ENCODE measurements around the gene PIP4P1. TPM values are rescaled to one million over a fixed set of nuclear protein-coding genes. Genes with fewer than 3 reads are reported as not detected.

PIP4P1 gene
- total RNA-seq, 1 experiment from 2014 or later, result 32.9 TPM

GRCh38 chr14:20428802-20429201, 32.4 kb downstream of the PIP4P1 start:
- H2AFZ ChIP-seq (ENCODE audit: low read length), result no peak overlapping the region
- ChIA-PET CTCF (no interaction called here), POLR2A (ENCODE audit: unreplicated experiment) (no interaction called here)
- ATAC-seq (no peak), DNase-seq (peak; percentile 25)
- H3K9me2 ChIP-seq (replicated peaks; ENCODE audit: low read length), result no peaks in the 10 kb centered on the region
- TF ChIP-seq EZH2phosphoT487 (IDR thresholded peaks at IDR 0.05; ENCODE audit: borderline replicate concordance, low read length), result no peak
- TF ChIP-seq EZH2 (IDR thresholded peaks at IDR 0.05; ENCODE audit: low read length, unreplicated experiment), result no peak
- TF ChIP-seq CTCF (conservative IDR thresholded peaks at IDR 0.05; ENCODE audit: low read depth, low read length), result no peak
- no peaks in the 10 kb centered on the region for H3K79me2 ChIP-seq (ENCODE audit: low read length)
- no peak overlapping the region for H3K9ac ChIP-seq (ENCODE audit: low read length)
- BruUV-seq (replicated peaks), result no TSS peak
- intact Hi-C loops (cut with micrococcal nuclease), result no loop called here
- H3K4me3 ChIP-seq (ENCODE audit: low read length), result no peak overlapping the region
- H3K4me1 ChIP-seq (ENCODE audit: insufficient read depth, low read length), result peaks cover 5% of the 10 kb centered on the region; the same call in 1 of the 2 replicates
- no peak overlapping the region for H3K4me2 ChIP-seq (ENCODE audit: low read length)
- H3F3A ChIP-seq (ENCODE audit: low read length, unreplicated experiment), result no peaks in the 10 kb centered on the region
- H3K27me3 ChIP-seq (ENCODE audit: low read length), result no peaks in the 10 kb centered on the region
- no peak overlapping the region for H3K27ac ChIP-seq (ENCODE audit: low read length)
- no peaks in the 10 kb centered on the region for H3K36me3 ChIP-seq (ENCODE audit: low read depth, low read length)
- H3K9me3 ChIP-seq (ENCODE audit: low read length), result no peaks in the 10 kb centered on the region
- no peaks in the 10 kb centered on the region for H4K20me1 ChIP-seq (ENCODE audit: low read length)

DNA sequence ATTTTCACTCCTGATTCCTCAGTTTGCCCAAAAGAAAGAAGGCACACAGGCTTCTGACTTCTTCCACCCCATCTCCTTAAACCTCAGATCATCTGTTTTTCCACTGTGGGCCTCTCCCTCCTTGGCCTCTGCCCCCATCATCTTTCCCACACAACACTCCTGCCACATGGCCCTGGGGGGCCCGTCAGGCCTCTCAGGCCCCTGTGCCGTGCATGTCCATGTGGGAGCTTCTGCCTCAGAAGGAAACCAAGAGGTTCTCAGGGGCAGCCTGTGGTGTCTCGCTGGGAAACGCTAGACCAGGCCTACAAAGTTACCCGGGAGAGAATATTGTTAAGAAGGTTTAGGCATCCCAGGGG, 33.2 kb downstream of the PIP4P1 start:
- no peaks in the 10 kb centered on the region for H3K36me3 ChIP-seq (ENCODE audit: low read depth, low read length)
- H2AFZ ChIP-seq (ENCODE audit: low read length), result no peak overlapping the region
- H3F3A ChIP-seq (ENCODE audit: low read length, unreplicated experiment), result no peaks in the 10 kb centered on the region
- DNase-seq, result no peak
- no peaks in the 10 kb centered on the region for H3K9me3 ChIP-seq (ENCODE audit: low read length)
- POLR2A ChIA-PET (ENCODE audit: unreplicated experiment), result no interaction called here
- ATAC-seq, result no peak
- BruUV-seq (replicated peaks), result no TSS peak
- H3K4me1 ChIP-seq (ENCODE audit: insufficient read depth, low read length), result peaks cover 5% of the 10 kb centered on the region; the same call in 1 of the 2 replicates
- intact Hi-C loops (cut with micrococcal nuclease), result no loop called here
- CTCF ChIA-PET, result no interaction called here
- H3K9me2 ChIP-seq (replicated peaks; ENCODE audit: low read length), result no peaks in the 10 kb centered on the region
- H3K4me3 ChIP-seq (ENCODE audit: low read length), result no peak overlapping the region
- no peaks in the 10 kb centered on the region for H4K20me1 ChIP-seq (ENCODE audit: low read length)
- no peak overlapping the region for H3K9ac ChIP-seq (ENCODE audit: low read length)
- no peak overlapping the region for H3K4me2 ChIP-seq (ENCODE audit: low read length)
- no peak overlapping the region for H3K27ac ChIP-seq (ENCODE audit: low read length)
- TF ChIP-seq EZH2phosphoT487 (IDR thresholded peaks at IDR 0.05; ENCODE audit: borderline replicate concordance, low read length) (no peak), EZH2 (IDR thresholded peaks at IDR 0.05; ENCODE audit: low read length, unreplicated experiment) (no peak), CTCF (conservative IDR thresholded peaks at IDR 0.05; ENCODE audit: low read depth, low read length) (no peak)
- H3K79me2 ChIP-seq (ENCODE audit: low read length), result no peaks in the 10 kb centered on the region
- no peaks in the 10 kb centered on the region for H3K27me3 ChIP-seq (ENCODE audit: low read length)

- Histone ChIP-seq H3K9me2 (replicated peaks; ENCODE audit: low read length) (no peaks in the 10 kb centered on the region), H3K9ac (ENCODE audit: low read length) (no peak overlapping the region), H3K4me3 (ENCODE audit: low read length) (no peak overlapping the region), H3K9me3 (ENCODE audit: low read length) (no peaks in the 10 kb centered on the region), H3K4me2 (ENCODE audit: low read length) (no peak overlapping the region), H4K20me1 (ENCODE audit: low read length) (no peaks in the 10 kb centered on the region), H3K27ac (ENCODE audit: low read length) (no peak overlapping the region), H2AFZ (ENCODE audit: low read length) (peak overlapping the region; percentile 33; the same call in 1 of the 2 replicates), H3K4me1 (ENCODE audit: insufficient read depth, low read length) (peaks cover 5% of the 10 kb centered on the region; the same call in 1 of the 2 replicates), H3K79me2 (ENCODE audit: low read length) (no peaks in the 10 kb centered on the region), H3F3A (ENCODE audit: low read length, unreplicated experiment) (no peaks in the 10 kb centered on the region), H3K27me3 (ENCODE audit: low read length) (no peaks in the 10 kb centered on the region), H3K36me3 (ENCODE audit: low read depth, low read length) (no peaks in the 10 kb centered on the region)
- peak; percentile 96 for ATAC-seq
- ChIA-PET POLR2A (ENCODE audit: unreplicated experiment) (no interaction called here), CTCF (interaction anchor here (0.6 kb wide), 1 partner anchor 76 kb away, joined by 4 read pairs; no protein-coding TSS in a partner anchor)
- peak; percentile 61 for DNase-seq
- TF ChIP-seq EZH2 (IDR thresholded peaks at IDR 0.05; ENCODE audit: low read length, unreplicated experiment) (no peak), EZH2phosphoT487 (IDR thresholded peaks at IDR 0.05; ENCODE audit: borderline replicate concordance, low read length) (no peak), CTCF (conservative IDR thresholded peaks at IDR 0.05; ENCODE audit: low read depth, low read length) (no peak)
- BruUV-seq (replicated peaks), result no TSS peak
- intact Hi-C loops (cut with micrococcal nuclease), result no loop called here
These were observed 33.8 kb downstream of the PIP4P1 start for GRCh38 chr14:20427231-20428009.
